IPS-20b (cell line): ENCODE data around the gene RBM47.
"Not testable (repeated sequence)": the region's sequence is repeated elsewhere in the genome, so short reads cannot be mapped to it uniquely, and the experiment has no call there.

ENCODE experiments used
- H3K27ac ChIP-seq: one replicate; pipeline ENCODE4 v1.5.1; 2013; ENCODE audit warnings: low read length
- H3K27me3 ChIP-seq: 2 replicates; pipeline ENCODE4 v1.6.1; 2013; ENCODE audit warnings: mild to moderate bottlenecking, low read length, inconsistent platforms; ENCODE audit not compliant: insufficient read depth
- H3K36me3 ChIP-seq: 2 replicates; pipeline ENCODE4 v1.6.1; 2013; ENCODE audit warnings: low read depth, mild to moderate bottlenecking, inconsistent platforms, low read length, moderate library complexity; ENCODE audit not compliant: insufficient read depth
- H3K4me1 ChIP-seq: 2 replicates; pipeline ENCODE4 v1.6.1; 2013; ENCODE audit warnings: mild to moderate bottlenecking, control low read depth, inconsistent platforms, low read length, moderate library complexity; ENCODE audit not compliant: insufficient read depth
- H3K4me3 ChIP-seq: 2 replicates; pipeline ENCODE4 v1.5.1; 2013; ENCODE audit warnings: mild to moderate bottlenecking, low read length, inconsistent platforms
- H3K9ac ChIP-seq: 2 replicates; pipeline ENCODE4 v1.6.1; 2013; ENCODE audit warnings: low read depth, mild to moderate bottlenecking, inconsistent platforms, low read length, moderate library complexity
- H3K9me3 ChIP-seq: 2 replicates; pipeline ENCODE4 v1.6.1; 2013; ENCODE audit warnings: mild to moderate bottlenecking, low read depth, low read length, inconsistent platforms; ENCODE audit not compliant: insufficient read depth

RBM47 gene

GRCh38 chr4:40649321-40649720 is 19.7 kb upstream of the RBM47 start:
- Histone ChIP-seq H3K4me3 (no peak overlapping the region), H3K27ac (no peak overlapping the region), H3K27me3 (no peaks in the 10 kb centered on the region), H3K9me3 (no peaks in the 10 kb centered on the region), H3K4me1 (peaks cover 8% of the 10 kb centered on the region; the same call in 1 of the 2 replicates), H3K36me3 (no peaks in the 10 kb centered on the region), H3K9ac (no peak overlapping the region)

GRCh38 chr4:40648742-40649281 is 19.1 kb upstream of the RBM47 start:
- Histone ChIP-seq H3K4me1 (peaks cover 8% of the 10 kb centered on the region; the same call in 1 of the 2 replicates), H3K9ac (no peak overlapping the region), H3K4me3 (no peak overlapping the region), H3K9me3 (no peaks in the 10 kb centered on the region), H3K27ac (no peak overlapping the region), H3K36me3 (no peaks in the 10 kb centered on the region), H3K27me3 (no peaks in the 10 kb centered on the region)

GRCh38 chr4:40648131-40648530 is 18.5 kb upstream of the RBM47 start:
- Histone ChIP-seq H3K9me3 (no peaks in the 10 kb centered on the region), H3K27me3 (no peaks in the 10 kb centered on the region), H3K27ac (no peak overlapping the region), H3K4me3 (no peak overlapping the region), H3K36me3 (no peaks in the 10 kb centered on the region), H3K4me1 (peaks cover 8% of the 10 kb centered on the region; the same call in 1 of the 2 replicates), H3K9ac (no peak overlapping the region)

GRCh38 chr4:40645586-40645985 is 15.9 kb upstream of the RBM47 start:
- Histone ChIP-seq H3K27me3 (no peaks in the 10 kb centered on the region), H3K9me3 (no peaks in the 10 kb centered on the region), H3K9ac (no peak overlapping the region), H3K36me3 (no peaks in the 10 kb centered on the region), H3K27ac (no peak overlapping the region), H3K4me1 (peaks cover 8% of the 10 kb centered on the region; the same call in 1 of the 2 replicates), H3K4me3 (no peak overlapping the region)

- no peak overlapping the region for H3K9ac ChIP-seq
- no peaks in the 10 kb centered on the region for H3K36me3 ChIP-seq
- no peaks in the 10 kb centered on the region; the same call in 1 of the 2 replicates for H3K27me3 ChIP-seq
- H3K27ac ChIP-seq = no peak overlapping the region
- peaks cover 21% of the 10 kb centered on the region; the same call in 1 of the 2 replicates for H3K4me1 ChIP-seq
- no peaks in the 10 kb centered on the region for H3K9me3 ChIP-seq
- no peak overlapping the region for H3K4me3 ChIP-seq
These were observed 2.4 kb upstream of the RBM47 start for GRCh38 chr4:40632080-40632479.

- no peaks in the 10 kb centered on the region; the same call in 1 of the 2 replicates for H3K27me3 ChIP-seq
These were observed 814 bp upstream of the RBM47 start for GRCh38 chr4:40630335-40631021.

GRCh38 chr4:40628888-40629287 is 776 bp downstream of the RBM47 start:
- H3K9me3 ChIP-seq = no peaks in the 10 kb centered on the region
- no peaks in the 10 kb centered on the region; the same call in 1 of the 2 replicates for H3K27me3 ChIP-seq
- H3K36me3 ChIP-seq = peaks cover 4% of the 10 kb centered on the region; the same call in 1 of the 2 replicates
- H3K4me3 ChIP-seq = peak overlapping the region; percentile 92
- peak overlapping the region; percentile 91 for H3K9ac ChIP-seq
- H3K4me1 ChIP-seq = peaks cover 37% of the 10 kb centered on the region
- peak overlapping the region; percentile 88 for H3K27ac ChIP-seq

More at GRCh38 chr4:40630335-40631021, 814 bp upstream of the RBM47 start:
- Histone ChIP-seq H3K9me3 (no peaks in the 10 kb centered on the region), H3K9ac (peak overlapping the region; percentile 91), H3K27ac (peak overlapping the region; percentile 88), H3K36me3 (peaks cover 4% of the 10 kb centered on the region; the same call in 1 of the 2 replicates), H3K4me1 (peaks cover 36% of the 10 kb centered on the region), H3K4me3 (peak overlapping the region; percentile 92)

GRCh38 chr4:40628407-40628806 is 1.3 kb downstream of the RBM47 start:
- H3K36me3 ChIP-seq, H3K27me3 ChIP-seq, H3K9me3 ChIP-seq: not testable (repeated sequence)
- peak overlapping the region; percentile 91 for H3K9ac ChIP-seq
- H3K27ac ChIP-seq = peak overlapping the region; percentile 54
- peaks cover 37% of the 10 kb centered on the region for H3K4me1 ChIP-seq
- H3K4me3 ChIP-seq = peak overlapping the region; percentile 92

GRCh38 chr4:40627540-40627939 is 2.1 kb downstream of the RBM47 start:
- no peaks in the 10 kb centered on the region for H3K9me3 ChIP-seq
- H3K27me3 ChIP-seq = no peaks in the 10 kb centered on the region; the same call in 1 of the 2 replicates
- H3K36me3 ChIP-seq = peaks cover 4% of the 10 kb centered on the region; the same call in 1 of the 2 replicates
- H3K27ac ChIP-seq = peak overlapping the region; percentile 18
- peak overlapping the region; percentile 92 for H3K4me3 ChIP-seq
- peak overlapping the region; percentile 91 for H3K9ac ChIP-seq
- H3K4me1 ChIP-seq = peaks cover 37% of the 10 kb centered on the region

- peak overlapping the region; percentile 92 for H3K4me3 ChIP-seq
These were observed 3.3 kb downstream of the RBM47 start for GRCh38 chr4:40626183-40626990.

GRCh38 chr4:40623707-40624106 is 6.0 kb downstream of the RBM47 start:
- Histone ChIP-seq H3K9ac (no peak overlapping the region), H3K27me3 (no peaks in the 10 kb centered on the region; the same call in 1 of the 2 replicates), H3K36me3 (peaks cover 4% of the 10 kb centered on the region; the same call in 1 of the 2 replicates), H3K4me3 (no peak overlapping the region), H3K4me1 (peaks cover 36% of the 10 kb centered on the region), H3K9me3 (no peaks in the 10 kb centered on the region), H3K27ac (no peak overlapping the region)

More at GRCh38 chr4:40626183-40626990, 3.3 kb downstream of the RBM47 start:
- Histone ChIP-seq H3K36me3 (peaks cover 4% of the 10 kb centered on the region; the same call in 1 of the 2 replicates), H3K4me1 (peaks cover 37% of the 10 kb centered on the region), H3K9ac (peak overlapping the region; percentile 91; the same call in 1 of the 2 replicates), H3K27me3 (no peaks in the 10 kb centered on the region; the same call in 1 of the 2 replicates), H3K9me3 (no peaks in the 10 kb centered on the region), H3K27ac (peak overlapping the region; percentile 3)
